Right lobe of liver (tissue), 4 donors: ENCODE data around the gene ZBTB7C.

Experiments used
- POLR2A ChIP-seq: fragments of 450-650 bp; IDR thresholded peaks from one replicate; pipeline ENCODE4 v1.6.1; 2017; ENCODE audit warnings: antibody characterized with exemption, mild to moderate bottlenecking
- TF ChIP-seq, protein P1 (sequence below), 4 donors: fragments of 200-600 bp in 3 of 4; fragments of 450-650 bp in 1 of 4; IDR thresholded peaks; one replicate each; pipeline versions ENCODE4 v1.5.1 to v1.8.0; 2016 to 2022; ENCODE audit warnings: antibody characterized with exemption in 4 of 4, mild to moderate bottlenecking in 2 of 4
- donor health status: DM: no; HTN: no; CAD: no.
- donor health status: DM: no; HTN: no; CAD: no.
- donor health status: DM: no; HTN: yes; CAD: no.

DNA sequence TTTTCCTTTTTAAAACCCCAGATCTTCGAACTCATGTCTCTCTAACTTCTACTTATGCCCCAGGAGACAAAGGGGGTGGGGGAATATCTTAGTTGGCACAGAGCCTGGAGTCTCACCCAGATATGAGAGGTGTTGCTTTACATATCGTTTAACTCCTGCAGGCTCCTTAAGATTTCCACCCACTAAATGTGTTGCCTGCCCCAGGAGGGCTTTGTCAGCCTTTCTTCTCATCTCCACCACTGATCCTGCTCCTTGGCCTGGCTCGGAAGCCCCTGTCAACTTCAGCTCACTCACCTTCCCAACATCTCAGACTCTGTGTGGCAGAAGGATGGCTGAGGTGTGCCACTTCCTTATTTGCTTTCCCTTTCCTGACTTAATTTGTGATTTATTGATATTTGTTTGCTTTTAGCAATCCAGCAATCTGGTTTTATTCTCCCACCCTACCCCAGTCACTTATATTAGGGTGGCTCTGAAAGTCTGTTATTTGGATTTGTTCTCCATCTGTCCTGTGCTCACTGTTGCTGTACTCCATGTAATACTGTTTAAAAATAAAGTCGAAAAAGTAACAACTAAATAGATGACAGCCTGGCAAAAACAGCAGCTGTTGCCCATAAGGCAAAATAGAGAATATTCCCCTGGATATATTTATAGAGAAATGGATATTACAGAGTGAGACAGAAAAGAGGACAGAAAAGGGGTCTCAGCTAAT, 200.6 kb downstream of the ZBTB7C start:
- TF ChIP-seq, protein P1, sequence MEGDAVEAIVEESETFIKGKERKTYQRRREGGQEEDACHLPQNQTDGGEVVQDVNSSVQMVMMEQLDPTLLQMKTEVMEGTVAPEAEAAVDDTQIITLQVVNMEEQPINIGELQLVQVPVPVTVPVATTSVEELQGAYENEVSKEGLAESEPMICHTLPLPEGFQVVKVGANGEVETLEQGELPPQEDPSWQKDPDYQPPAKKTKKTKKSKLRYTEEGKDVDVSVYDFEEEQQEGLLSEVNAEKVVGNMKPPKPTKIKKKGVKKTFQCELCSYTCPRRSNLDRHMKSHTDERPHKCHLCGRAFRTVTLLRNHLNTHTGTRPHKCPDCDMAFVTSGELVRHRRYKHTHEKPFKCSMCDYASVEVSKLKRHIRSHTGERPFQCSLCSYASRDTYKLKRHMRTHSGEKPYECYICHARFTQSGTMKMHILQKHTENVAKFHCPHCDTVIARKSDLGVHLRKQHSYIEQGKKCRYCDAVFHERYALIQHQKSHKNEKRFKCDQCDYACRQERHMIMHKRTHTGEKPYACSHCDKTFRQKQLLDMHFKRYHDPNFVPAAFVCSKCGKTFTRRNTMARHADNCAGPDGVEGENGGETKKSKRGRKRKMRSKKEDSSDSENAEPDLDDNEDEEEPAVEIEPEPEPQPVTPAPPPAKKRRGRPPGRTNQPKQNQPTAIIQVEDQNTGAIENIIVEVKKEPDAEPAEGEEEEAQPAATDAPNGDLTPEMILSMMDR (IDR thresholded peaks at IDR 0.05), result no peak
- no peak for TF ChIP-seq POLR2A
